ENCODE results near the gene TUBB8B. TPM values are rescaled to one million over a fixed set of nuclear protein-coding genes. Genes with fewer than 3 reads are reported as not detected.
"Not testable (repeated sequence)": the region's sequence is repeated elsewhere in the genome, so short reads cannot be mapped to it uniquely, and the experiment has no call there.

TUBB8B gene
- total RNA-seq: not detected

DNA sequence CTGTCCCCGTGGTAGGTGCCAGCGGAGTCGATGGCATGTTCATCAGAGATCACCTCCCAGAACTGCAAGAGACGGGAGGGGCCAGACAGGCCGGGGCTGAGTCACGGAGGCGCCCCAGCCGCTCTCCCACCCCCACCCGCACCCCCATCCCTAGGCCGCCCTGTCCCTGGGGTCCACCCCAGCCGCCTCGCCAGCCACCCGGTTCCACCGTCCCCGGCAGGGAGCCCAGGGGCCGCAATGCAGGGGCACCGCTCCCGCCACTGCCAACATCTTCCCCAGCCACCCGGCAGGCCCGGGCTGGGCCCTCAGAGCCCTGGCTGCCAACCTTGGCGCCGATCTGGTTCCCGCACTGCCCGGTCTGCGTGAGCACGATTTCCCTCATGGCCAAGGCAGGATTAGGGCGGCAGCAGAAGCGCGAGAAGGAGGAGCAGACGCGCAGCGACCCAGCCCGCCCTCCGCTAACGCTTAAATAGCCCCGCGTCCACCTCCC lies at the start of gene TUBB8B:
Gene TUBB8B, minus strand, starts transcription at position 440 of the 490 bp plus-strand sequence. Its CDS starts 58 bp downstream, at position 382.
- H3K9me3 ChIP-seq; H3K27ac ChIP-seq; H3K27me3 ChIP-seq; DNase-seq (ENCODE audit: low spot score in 2 of 2); H3K4me3 ChIP-seq; H3K36me3 ChIP-seq; H3K4me1 ChIP-seq; intact Hi-C loops (cut with DNase I): not testable (repeated sequence)

DNA sequence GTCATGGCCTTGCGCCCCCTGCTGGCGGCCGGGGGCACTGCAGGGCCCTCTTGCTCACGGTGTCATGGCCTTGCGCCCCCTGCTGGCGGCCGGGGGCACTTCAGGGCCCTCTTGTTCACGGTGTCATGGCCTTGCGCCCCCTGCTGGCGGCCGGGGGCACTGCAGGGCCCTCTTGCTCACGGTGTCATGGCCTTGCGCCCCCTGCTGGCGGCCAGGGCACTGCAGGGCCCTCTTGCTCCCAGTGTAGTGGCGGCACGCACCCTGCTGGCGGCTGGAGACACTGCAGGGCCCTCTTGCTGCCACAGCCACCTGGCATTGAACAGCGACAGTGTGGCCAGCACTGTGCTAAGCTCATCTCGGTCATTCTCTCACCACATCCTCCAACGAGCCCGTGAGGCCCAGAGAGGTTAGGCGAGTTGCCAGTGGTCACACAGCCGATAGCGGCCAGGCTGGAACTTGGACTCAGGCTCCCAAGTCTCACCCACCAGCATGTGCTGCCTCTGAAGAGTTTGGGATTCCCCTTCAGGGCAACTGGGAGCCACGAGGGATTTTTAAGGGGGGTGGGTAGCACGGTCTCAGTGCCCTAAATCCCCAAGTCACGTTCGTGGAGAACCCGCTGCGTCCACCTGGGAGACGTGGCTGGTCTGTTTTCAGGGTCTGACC lies 48.0 kb upstream of the TUBB8B start:
- DNase-seq (ENCODE audit: low spot score in 2 of 2); intact Hi-C loops (cut with DNase I); H3K27ac ChIP-seq: not testable (repeated sequence)

DNA sequence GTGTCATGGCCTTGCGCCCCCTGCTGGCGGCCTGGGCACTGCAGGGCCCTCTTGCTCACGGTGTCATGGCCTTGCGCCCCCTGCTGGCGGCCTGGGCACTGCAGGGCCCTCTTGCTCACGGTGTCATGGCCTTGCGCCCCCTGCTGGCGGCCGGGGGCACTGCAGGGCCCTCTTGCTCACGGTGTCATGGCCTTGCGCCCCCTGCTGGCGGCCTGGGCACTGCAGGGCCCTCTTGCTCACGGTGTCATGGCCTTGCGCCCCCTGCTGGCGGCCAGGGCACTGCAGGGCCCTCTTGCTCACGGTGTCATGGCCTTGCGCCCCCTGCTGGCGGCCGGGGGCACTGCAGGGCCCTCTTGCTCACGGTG lies 47.3 kb upstream of the TUBB8B start:
- H3K4me1 ChIP-seq; H3K27ac ChIP-seq; H3K4me3 ChIP-seq; H3K9me3 ChIP-seq; H3K27me3 ChIP-seq; intact Hi-C loops (cut with DNase I); DNase-seq (ENCODE audit: low spot score in 2 of 2); H3K36me3 ChIP-seq: not testable (repeated sequence)

More for the DNA sequence above, 48.0 kb upstream of the TUBB8B start:
- not testable (repeated sequence) for H3K27me3 ChIP-seq, H3K9me3 ChIP-seq, H3K4me3 ChIP-seq, H3K36me3 ChIP-seq, H3K4me1 ChIP-seq

DNA sequence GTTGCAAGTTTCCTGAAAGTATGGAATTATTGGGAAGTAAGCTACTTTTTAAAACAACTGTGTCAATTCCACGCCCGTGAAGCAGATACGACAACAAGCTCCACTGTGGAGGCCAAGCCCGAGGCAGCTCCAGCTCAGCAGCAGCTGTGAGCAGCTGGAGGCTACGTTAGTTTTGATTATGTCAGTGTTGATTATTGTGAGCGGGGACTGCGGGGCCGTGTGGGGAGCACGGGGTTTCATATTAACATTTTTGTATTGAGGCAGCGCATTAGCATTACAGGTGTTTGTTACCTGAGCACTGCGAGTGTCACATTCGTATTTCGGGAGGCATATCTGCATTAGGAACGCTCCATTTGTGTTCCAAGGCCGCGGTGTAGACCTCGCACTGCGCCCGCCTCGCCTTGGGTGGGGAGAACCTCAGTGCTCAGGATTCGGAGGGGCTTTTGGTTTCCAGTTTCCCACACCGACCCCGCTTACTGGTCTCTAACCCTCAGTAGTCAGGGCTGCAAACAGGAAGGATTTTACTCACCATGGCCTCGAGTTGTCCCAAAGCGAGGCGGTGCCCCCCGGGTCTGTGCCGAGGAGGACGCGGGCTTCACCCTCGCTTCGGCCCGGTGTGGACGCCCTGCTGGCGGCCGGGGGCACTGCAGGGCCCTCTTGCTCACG lies 46.8 kb upstream of the TUBB8B start:
- H3K27me3 ChIP-seq; DNase-seq (ENCODE audit: low spot score in 2 of 2); H3K27ac ChIP-seq; H3K4me3 ChIP-seq; H3K9me3 ChIP-seq; H3K4me1 ChIP-seq; H3K36me3 ChIP-seq; intact Hi-C loops (cut with DNase I): not testable (repeated sequence)

DNA sequence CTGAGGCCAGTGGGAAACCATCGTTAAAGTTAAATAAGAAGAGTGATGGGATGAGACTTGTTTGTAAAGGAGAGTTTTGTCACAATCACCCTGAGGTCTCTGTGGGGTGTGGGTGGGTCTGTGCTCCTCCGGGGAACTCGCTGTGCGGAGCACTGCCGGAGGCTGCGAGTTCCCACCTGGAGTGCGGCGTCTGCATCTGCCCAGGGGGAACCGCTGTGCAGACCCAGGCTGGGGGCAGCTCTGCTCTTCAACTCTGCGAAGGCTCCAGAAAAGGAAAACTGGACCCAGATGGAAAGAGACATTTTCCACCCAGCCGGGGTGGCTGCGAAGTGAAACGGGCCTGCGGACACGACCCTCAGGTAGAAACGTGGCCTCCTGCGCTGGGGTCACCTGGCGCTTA lies 46.2 kb upstream of the TUBB8B start:
- DNase-seq (ENCODE audit: low spot score in 2 of 2): peak in 1 of 2 donors; percentile 7
- H3K27me3 ChIP-seq; intact Hi-C loops (cut with DNase I); H3K4me1 ChIP-seq; H3K27ac ChIP-seq; H3K4me3 ChIP-seq; H3K36me3 ChIP-seq; H3K9me3 ChIP-seq: not testable (repeated sequence)

DNA sequence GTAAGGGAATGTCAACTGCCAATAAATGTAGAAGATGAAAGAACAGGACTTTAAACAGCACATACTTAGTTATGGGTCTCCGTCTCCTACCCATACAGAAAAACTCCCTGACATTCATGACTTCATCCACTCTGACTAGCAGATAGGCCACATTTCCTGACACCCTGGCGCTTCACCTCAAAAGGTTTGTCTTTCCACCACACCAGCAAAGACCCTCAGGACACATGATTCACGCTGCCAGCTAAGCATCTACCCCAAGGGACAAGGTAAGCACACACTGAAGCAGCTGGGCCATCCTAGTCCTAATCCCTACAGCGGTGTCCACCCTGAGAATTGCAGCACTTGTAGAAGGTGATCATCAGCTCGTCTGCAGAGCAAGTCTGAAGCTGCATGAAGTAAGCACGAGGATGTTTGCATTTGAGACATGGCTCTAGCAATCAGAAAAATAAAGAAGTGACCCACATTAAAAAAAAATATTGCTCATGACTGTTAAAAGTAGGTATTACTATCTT lies 44.5 kb upstream of the TUBB8B start:
- H3K27me3 ChIP-seq; intact Hi-C loops (cut with DNase I); H3K36me3 ChIP-seq; H3K9me3 ChIP-seq; H3K4me1 ChIP-seq; H3K27ac ChIP-seq; H3K4me3 ChIP-seq: not testable (repeated sequence)
- DNase-seq (ENCODE audit: low spot score in 2 of 2): peak in 1 of 2 donors; percentile 30

DNA sequence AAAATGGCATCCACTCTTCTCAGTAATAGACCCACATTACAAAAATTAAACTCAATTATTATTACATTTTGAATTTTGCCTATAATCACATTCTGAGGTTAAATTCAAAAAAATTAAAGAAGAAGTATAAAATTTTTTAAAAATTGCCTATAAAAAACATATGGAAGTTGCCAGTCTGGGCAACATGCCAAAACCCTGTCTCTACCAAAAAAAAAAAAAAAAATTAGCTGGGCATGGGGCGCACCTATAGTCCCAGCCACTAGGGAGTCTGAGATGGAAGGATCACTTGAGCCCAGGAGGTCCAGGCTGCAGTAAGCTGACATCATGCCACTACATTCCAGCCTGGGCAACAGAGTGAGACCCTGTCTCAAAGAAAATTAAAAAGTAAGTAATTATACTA lies 42.1 kb upstream of the TUBB8B start:
- H3K4me3 ChIP-seq; H3K27me3 ChIP-seq; H3K9me3 ChIP-seq; H3K27ac ChIP-seq; intact Hi-C loops (cut with DNase I); H3K36me3 ChIP-seq; H3K4me1 ChIP-seq: not testable (repeated sequence)
- peak in 1 of 2 donors; percentile 4 for DNase-seq (ENCODE audit: low spot score in 2 of 2)

DNA sequence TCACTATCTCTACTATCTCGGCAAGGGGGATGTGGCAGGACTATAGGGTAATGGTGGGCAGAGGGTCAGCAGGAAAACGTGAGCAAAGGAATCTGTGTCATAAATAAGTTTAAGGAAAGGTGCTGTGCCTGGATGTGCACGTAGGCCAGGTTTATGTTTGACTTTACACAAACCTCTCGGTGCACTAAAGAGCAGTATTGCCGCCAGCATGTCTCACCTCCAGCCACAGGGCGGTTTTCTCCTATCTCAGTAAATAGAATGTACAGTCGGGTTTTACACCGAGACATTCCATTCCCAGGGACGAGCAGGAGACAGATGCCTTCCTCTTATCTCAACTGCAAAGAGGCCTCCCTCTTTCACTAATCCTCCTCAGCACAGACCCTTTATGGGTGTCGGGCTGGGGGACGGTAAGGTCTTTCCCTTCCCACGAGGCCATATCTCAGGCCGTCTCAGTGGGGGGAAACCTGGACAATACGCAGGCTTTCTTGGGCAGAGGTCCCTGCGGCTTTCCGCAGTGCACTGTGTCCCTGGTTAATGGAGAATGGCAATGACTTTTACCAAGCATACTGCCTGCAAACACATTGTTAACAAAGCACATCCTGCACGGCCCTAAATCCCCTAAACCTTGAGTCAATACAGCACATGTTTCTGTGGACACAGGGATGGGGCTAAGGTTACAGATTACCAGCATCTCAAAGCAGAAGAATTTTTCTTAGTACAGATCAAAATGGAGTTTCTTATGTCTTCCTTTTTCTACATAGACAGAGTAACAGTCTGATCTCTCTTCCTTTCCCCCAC lies 41.2 kb upstream of the TUBB8B start:
- H3K36me3 ChIP-seq; H3K9me3 ChIP-seq; H3K27ac ChIP-seq; H3K4me1 ChIP-seq; H3K27me3 ChIP-seq; intact Hi-C loops (cut with DNase I); H3K4me3 ChIP-seq: not testable (repeated sequence)
- DNase-seq (ENCODE audit: low spot score in 2 of 2): peak in 1 of 2 donors; percentile 22

DNA sequence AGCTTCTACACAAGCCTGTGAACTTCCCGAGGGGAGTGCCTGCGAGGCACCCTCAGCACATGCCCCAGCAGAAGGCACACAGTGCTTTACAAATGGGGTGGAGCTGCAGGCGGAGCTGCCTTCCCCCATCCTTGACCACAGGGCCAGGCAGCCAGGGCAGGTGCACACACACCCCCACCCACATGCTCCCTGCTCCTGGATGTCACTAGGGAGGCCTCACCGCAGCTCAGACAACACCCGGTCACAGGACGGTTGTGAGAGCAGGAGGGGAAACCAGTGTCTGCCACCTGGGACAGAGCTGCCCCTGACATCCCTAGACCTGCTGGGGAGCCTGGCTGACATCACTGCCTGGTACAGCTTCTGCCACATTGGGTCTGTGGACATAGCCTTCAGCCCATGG lies 39.7 kb upstream of the TUBB8B start:
- H3K4me1 ChIP-seq; H3K27ac ChIP-seq; H3K36me3 ChIP-seq; intact Hi-C loops (cut with DNase I); H3K4me3 ChIP-seq; H3K9me3 ChIP-seq; DNase-seq (ENCODE audit: low spot score in 2 of 2); H3K27me3 ChIP-seq: not testable (repeated sequence)

DNA sequence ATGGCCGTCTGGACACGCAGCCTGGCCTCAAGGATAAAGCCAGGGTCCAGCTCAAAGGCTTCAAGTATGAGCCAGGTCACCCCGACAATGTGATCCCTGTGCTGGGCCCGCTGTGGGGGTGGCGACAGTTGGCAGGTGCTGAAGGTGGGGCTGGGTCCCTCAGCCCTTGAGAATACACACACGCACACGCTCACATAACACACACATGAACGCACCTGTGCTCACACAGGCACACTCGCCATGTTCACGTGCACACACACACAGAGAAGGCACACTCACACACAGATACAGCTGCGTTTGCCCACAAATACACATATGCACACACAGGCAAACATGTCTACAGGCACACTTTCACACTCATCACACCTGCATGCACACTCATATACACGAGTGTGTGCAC lies 35.4 kb upstream of the TUBB8B start:
- H3K4me3 ChIP-seq; intact Hi-C loops (cut with DNase I); H3K9me3 ChIP-seq; DNase-seq (ENCODE audit: low spot score in 2 of 2); H3K36me3 ChIP-seq; H3K27me3 ChIP-seq; H3K27ac ChIP-seq; H3K4me1 ChIP-seq: not testable (repeated sequence)

DNA sequence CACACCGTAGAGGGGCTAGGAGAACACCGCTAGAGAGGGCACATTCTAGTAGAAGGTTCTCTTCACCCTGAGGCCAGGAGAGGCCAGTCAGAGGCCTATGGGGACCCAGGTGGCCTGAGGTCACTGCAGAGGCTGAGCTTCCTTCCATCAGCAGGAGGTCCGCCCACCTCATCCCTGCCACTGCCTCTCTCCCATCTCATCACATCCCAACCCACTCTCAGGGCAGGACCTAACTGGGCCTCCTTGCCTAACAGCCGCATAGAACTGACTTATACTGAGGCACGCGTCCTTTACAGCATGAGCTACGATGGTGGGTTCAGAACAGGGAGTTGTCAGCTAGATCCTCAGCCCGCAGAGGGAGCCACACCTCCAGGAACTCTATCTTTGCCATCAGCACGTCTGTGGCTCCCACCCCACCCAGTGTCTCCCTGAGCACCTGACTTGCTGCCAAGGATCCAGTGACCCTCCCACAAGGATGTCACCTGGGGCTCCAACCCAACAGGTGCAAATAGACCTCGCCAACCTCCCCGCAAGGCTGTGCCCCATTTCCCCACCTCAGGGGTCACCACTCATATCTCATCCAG lies 33.3 kb upstream of the TUBB8B start:
- H3K9me3 ChIP-seq; H3K36me3 ChIP-seq; DNase-seq (ENCODE audit: low spot score in 2 of 2); intact Hi-C loops (cut with DNase I); H3K4me1 ChIP-seq; H3K4me3 ChIP-seq; H3K27ac ChIP-seq; H3K27me3 ChIP-seq: not testable (repeated sequence)

DNA sequence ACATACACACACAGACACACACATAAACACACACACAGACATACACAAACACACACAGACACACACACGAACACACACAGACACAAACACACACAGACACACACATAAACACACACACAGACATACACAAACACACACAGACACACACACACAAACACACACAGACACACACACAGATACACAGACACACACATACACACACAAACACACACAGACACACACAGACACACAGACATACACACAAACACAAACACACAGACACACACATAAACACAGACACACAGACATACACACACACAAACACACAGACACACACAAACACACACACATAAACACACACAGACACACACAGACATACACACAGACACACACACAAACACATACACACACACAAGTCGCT lies 31.5 kb upstream of the TUBB8B start:
- H3K36me3 ChIP-seq; H3K27me3 ChIP-seq; H3K27ac ChIP-seq; H3K9me3 ChIP-seq; H3K4me3 ChIP-seq; H3K4me1 ChIP-seq; DNase-seq (ENCODE audit: low spot score in 2 of 2); intact Hi-C loops (cut with DNase I): not testable (repeated sequence)

DNA sequence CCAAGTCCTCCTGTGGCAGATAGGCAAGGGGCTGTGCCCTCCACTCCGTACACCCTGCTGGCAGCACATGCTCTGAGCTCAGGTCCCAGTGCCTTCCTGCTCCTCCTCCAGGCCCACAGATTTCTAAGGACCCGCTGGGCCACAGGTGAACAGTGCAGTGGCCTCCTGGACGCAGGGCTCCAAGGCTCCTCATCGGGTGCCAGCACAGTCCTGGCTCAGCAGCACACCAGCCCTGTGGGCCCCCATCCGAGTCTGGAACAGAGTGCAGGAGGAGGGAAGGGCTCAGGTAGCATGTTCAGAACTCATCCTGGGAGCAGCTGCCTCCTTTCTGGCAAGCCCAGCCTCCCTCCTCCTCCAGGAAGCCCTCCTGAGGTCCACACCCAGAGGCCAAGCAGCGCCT lies 30.8 kb upstream of the TUBB8B start:
- intact Hi-C loops (cut with DNase I): not testable (repeated sequence)

More for the DNA sequence above, 30.8 kb upstream of the TUBB8B start:
- not testable (repeated sequence) for H3K4me1 ChIP-seq; H3K9me3 ChIP-seq; H3K27me3 ChIP-seq; H3K4me3 ChIP-seq; H3K36me3 ChIP-seq; DNase-seq (ENCODE audit: low spot score in 2 of 2); H3K27ac ChIP-seq

Data from ascending aorta (tissue), 2 donors.